ENCODE results near the gene KDM4B.

Gene KDM4B

DNA sequence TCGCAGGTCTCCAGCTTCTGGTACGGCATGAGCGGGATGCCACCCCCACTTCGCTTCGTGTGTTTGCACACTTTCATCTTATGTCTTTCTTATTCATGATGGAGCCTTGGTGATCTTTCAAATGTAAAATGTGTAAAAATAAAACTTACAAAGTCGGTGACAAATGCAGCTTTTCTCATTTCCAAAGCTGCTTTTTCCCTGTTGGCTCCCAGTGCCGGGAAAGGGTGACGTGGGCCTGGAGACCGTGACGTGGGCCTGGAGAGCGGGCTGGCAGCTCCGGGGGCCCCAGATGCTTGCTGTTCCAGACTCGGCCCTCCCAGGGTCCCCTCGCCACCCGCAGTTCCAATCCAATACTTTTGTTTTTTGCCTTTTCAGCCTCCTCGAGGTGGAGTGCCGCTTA, 101.4 kb downstream of the KDM4B start:
- no peak for TF ChIP-seq CTCF (IDR thresholded peaks at IDR 0.05; ENCODE audit: low read depth, low read length)
- H3K4me3 ChIP-seq (ENCODE audit: low read depth, low read length): no peak overlapping the region

DNA sequence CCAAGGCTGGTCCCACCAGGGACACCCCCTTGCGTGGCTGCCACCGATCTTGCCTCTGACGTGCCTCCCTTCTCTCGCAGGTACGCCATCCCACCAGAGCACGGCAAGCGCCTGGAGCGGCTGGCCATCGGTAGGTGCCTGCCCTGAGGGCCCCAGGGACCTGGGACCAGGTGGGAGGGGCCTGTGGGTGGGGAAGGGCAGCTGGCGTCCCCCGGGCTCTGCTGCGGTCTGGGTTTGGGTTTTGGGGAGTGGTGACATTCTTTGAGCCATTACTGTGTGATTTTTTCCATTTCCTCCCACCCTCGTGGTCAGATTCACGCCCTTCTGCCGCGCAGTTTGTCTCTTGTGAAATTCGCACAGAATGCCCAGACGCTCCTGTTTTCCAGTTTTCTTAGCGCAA, 102.0 kb downstream of the KDM4B start:
- TF ChIP-seq CTCF (IDR thresholded peaks at IDR 0.05; ENCODE audit: low read depth, low read length): no peak

GRCh38 chr19:5071579-5071978, 102.7 kb downstream of the KDM4B start:
- no peak overlapping the region for H3K4me3 ChIP-seq (ENCODE audit: low read depth, low read length)
- no peak for TF ChIP-seq CTCF (IDR thresholded peaks at IDR 0.05; ENCODE audit: low read depth, low read length)

More for the DNA sequence above, 102.0 kb downstream of the KDM4B start:
- H3K4me3 ChIP-seq (ENCODE audit: low read depth, low read length): no peak overlapping the region

GRCh38 chr19:5072115-5072514, 103.2 kb downstream of the KDM4B start:
- TF ChIP-seq CTCF (IDR thresholded peaks at IDR 0.05; ENCODE audit: low read depth, low read length): no peak
- no peak overlapping the region for H3K4me3 ChIP-seq (ENCODE audit: low read depth, low read length)

DNA sequence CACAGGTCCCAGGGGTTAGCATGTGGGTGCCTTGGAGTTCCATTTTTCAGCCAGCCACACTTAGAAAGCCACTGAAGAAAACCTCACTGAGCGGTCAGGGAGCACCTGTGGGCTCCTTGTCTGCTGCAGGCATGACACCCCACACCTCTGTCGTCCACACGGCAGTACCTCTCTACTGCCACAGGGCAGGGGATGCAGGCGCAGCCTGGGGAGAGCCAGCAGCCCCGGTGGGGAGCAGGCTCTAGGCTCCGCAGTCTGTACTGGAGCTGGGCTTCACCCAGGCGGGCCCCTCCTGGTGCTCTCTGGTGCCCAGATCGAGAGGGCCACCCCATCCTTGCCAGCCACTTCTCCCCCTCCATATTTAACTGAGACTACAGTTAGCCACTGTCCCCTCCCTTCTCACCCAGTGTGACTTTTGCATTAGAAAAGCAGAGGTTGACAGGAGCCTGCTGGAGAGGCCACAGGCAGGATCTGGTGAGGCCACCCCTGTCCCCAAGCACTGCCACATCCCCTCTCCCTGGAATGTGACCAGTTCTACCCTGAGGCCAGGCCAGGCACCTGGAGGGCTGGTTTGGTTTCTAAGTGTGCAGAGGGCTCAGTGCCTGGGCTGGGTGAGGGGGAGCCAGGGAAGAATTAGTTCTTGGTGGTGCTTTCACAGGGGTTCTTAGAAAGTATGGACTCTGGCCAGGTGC, 104.4 kb downstream of the KDM4B start:
- no peak for TF ChIP-seq CTCF (IDR thresholded peaks at IDR 0.05; ENCODE audit: low read depth, low read length)
- H3K4me3 ChIP-seq (ENCODE audit: low read depth, low read length): no peak overlapping the region

- no peak overlapping the region for H3K4me3 ChIP-seq (ENCODE audit: low read depth, low read length)
- no peak for TF ChIP-seq CTCF (IDR thresholded peaks at IDR 0.05; ENCODE audit: low read depth, low read length)
Measured at GRCh38 chr19:5074407-5074806, 105.5 kb downstream of the KDM4B start.

DNA sequence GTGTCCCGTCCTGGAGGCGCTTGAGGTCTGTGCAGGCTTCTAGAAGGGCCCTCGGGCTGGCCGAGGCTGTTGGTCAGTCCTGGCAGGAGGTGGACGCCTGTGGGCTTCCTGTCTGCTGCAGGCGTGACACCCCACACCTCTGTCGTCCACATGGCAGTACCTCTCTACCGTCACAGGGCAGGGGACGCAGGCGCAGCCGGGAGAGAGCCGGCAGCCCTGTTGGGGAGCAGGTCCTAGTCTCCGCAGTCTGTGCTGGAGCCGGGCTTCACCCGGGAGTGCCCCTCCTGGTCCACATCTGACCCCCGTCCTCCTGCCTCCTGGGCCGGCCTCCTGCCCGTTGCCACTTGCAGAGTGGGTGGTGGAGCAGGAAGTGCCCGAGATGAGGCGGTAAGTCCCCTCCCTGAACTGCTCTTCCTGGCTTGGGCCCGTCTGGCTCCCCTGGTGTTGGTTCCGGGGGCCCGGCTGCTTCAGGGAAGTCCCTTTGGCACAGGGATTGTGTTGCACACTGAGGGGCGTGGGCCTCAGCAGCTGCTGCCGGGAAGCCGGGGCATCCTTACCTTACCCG, 106.0 kb downstream of the KDM4B start:
- TF ChIP-seq CTCF (IDR thresholded peaks at IDR 0.05; ENCODE audit: low read depth, low read length): no peak
- no peak overlapping the region for H3K4me3 ChIP-seq (ENCODE audit: low read depth, low read length)

Measured in WI38 (cell line).